Erythroblast (primary cell): ENCODE results near the gene PDCD7.

Source experiments
- GATA1 ChIP-seq: IDR thresholded peaks from 2 replicates; pipeline ENCODE4 v1.6.1; 2011; ENCODE audit warnings: low read depth, mild to moderate bottlenecking, control low read depth, low read length, moderate library complexity
- POLR2A ChIP-seq: IDR thresholded peaks from 2 replicates; pipeline ENCODE4 v1.6.1; 2011; ENCODE audit warnings: mild to moderate bottlenecking, low read length

DNA sequence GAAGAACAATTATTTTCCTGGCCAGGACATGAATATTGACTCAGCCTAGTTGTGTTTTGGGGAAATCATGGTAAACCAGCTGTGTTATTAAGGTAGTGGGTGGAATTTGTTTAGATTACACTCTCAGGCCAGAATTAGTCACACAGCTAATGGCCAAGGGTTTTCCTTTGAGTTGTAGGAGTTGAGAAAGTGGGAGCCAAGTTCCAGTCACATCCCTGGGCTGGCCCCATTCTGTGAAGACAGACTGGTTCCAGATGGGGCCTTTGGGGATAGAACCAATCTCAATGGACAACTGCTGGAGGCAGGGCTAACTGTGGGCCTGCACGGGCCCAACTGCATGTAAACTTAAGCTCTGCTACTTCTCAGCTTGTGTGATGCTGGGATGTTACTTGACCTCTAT lies 64.4 kb downstream of the PDCD7 start:
- no peak for TF ChIP-seq POLR2A
- TF ChIP-seq GATA1 = no peak
